ENCODE measurements around the gene SDK1.

Gene SDK1

GRCh38 chr7:3767917-3768777, 467.1 kb downstream of the SDK1 start:
- no peak for DNase-seq (ENCODE audit: low read depth)
- H3K4me3 ChIP-seq (ENCODE audit: low read length), result no peak overlapping the region
- no peak for TF ChIP-seq CTCF (IDR thresholded peaks at IDR 0.05; ENCODE audit: insufficient read depth, low read depth, low read length, missing control alignments)

GRCh38 chr7:3771906-3772305, 470.9 kb downstream of the SDK1 start:
- DNase-seq (ENCODE audit: low read depth), result no peak
- H3K4me3 ChIP-seq (ENCODE audit: low read length), result no peak overlapping the region
- no peak for TF ChIP-seq CTCF (IDR thresholded peaks at IDR 0.05; ENCODE audit: insufficient read depth, low read depth, low read length, missing control alignments)

GRCh38 chr7:3778345-3778744, 477.3 kb downstream of the SDK1 start:
- no peak for DNase-seq (ENCODE audit: low read depth)
- H3K4me3 ChIP-seq (ENCODE audit: low read length), result no peak overlapping the region
- TF ChIP-seq CTCF (IDR thresholded peaks at IDR 0.05; ENCODE audit: insufficient read depth, low read depth, low read length, missing control alignments), result no peak

GRCh38 chr7:3780016-3780415, 479.0 kb downstream of the SDK1 start:
- H3K4me3 ChIP-seq (ENCODE audit: low read length), result no peak overlapping the region
- no peak for TF ChIP-seq CTCF (IDR thresholded peaks at IDR 0.05; ENCODE audit: insufficient read depth, low read depth, low read length, missing control alignments)
- DNase-seq (ENCODE audit: low read depth), result no peak

GRCh38 chr7:3780525-3780924, 479.5 kb downstream of the SDK1 start:
- no peak for TF ChIP-seq CTCF (IDR thresholded peaks at IDR 0.05; ENCODE audit: insufficient read depth, low read depth, low read length, missing control alignments)

GRCh38 chr7:3781607-3782006, 480.6 kb downstream of the SDK1 start:
- H3K4me3 ChIP-seq (ENCODE audit: low read length), result no peak overlapping the region
- DNase-seq (ENCODE audit: low read depth), result no peak
- TF ChIP-seq CTCF (IDR thresholded peaks at IDR 0.05; ENCODE audit: insufficient read depth, low read depth, low read length, missing control alignments), result no peak

More at GRCh38 chr7:3780525-3780924, 479.5 kb downstream of the SDK1 start:
- DNase-seq (ENCODE audit: low read depth), result no peak
- H3K4me3 ChIP-seq (ENCODE audit: low read length), result no peak overlapping the region
